GM04504 (cell line): ENCODE data around the gene ZNF652.
"Not testable (repeated sequence)": the region's sequence is repeated elsewhere in the genome, so short reads cannot be mapped to it uniquely, and the experiment has no call there.

Source experiments
- DNase-seq: peaks from one replicate; pipeline ENCODE4 v3.0.0-alpha.2; 2012; ENCODE audit warnings: low read depth

Gene ZNF652

GRCh38 chr17:49261540-49261939 is 100.5 kb downstream of the ZNF652 start:
- DNase-seq, result not testable (repeated sequence)

GRCh38 chr17:49260817-49261291 is 101.2 kb downstream of the ZNF652 start:
- DNase-seq, result no peak

- peak; percentile 74 for DNase-seq
These were observed 101.8 kb downstream of the ZNF652 start for GRCh38 chr17:49260011-49260816.

GRCh38 chr17:49259663-49260010 is 102.4 kb downstream of the ZNF652 start:
- DNase-seq, result no peak

- no peak for DNase-seq
These were observed 103.7 kb downstream of the ZNF652 start for GRCh38 chr17:49258394-49258793.

- no peak for DNase-seq
These were observed 106.9 kb downstream of the ZNF652 start for GRCh38 chr17:49255125-49255524.

- DNase-seq, result no peak
These were observed 108.0 kb downstream of the ZNF652 start for GRCh38 chr17:49254066-49254465.

GRCh38 chr17:49252148-49252695 is 109.8 kb downstream of the ZNF652 start:
- peak; percentile 17 for DNase-seq

- no peak for DNase-seq
These were observed 112.0 kb downstream of the ZNF652 start for GRCh38 chr17:49249890-49250522.

- DNase-seq, result peak; percentile 10
These were observed 112.7 kb downstream of the ZNF652 start for GRCh38 chr17:49249292-49249794.

- no peak for DNase-seq
These were observed 114.1 kb downstream of the ZNF652 start for GRCh38 chr17:49247944-49248343.

GRCh38 chr17:49244839-49245238 is 117.2 kb downstream of the ZNF652 start:
- no peak for DNase-seq
